Stimulated activated naive CD4-positive, alpha-beta T cell (primary cell): ENCODE results near the gene RIPOR1.
"Not testable (repeated sequence)": the region's sequence is repeated elsewhere in the genome, so short reads cannot be mapped to it uniquely, and the experiment has no call there.

Experiments used
- DNase-seq, 6 experiments: peaks; one replicate each; lab custom pipeline; 2025; lab: John Stamatoyannopoulos, UW

RIPOR1 gene

GRCh38 chr16:67528222-67528869 lies at the start of gene RIPOR1:
Gene RIPOR1, plus strand, starts transcription at chr16:67528829. Its CDS starts 9,618 bp downstream, at chr16:67538447.
- DNase-seq: peak in 4 of 6 experiments; percentile 21 to 49 (median 40)

GRCh38 chr16:67480833-67481560 lies 47.6 kb upstream of the RIPOR1 start, which contains the start of gene ATP6V0D1:
Gene ATP6V0D1, minus strand, starts transcription at chr16:67481157. Its CDS starts 71 bp downstream, at chr16:67481086.
- peak; percentile 96 to 98 (median 97) for DNase-seq

DNA sequence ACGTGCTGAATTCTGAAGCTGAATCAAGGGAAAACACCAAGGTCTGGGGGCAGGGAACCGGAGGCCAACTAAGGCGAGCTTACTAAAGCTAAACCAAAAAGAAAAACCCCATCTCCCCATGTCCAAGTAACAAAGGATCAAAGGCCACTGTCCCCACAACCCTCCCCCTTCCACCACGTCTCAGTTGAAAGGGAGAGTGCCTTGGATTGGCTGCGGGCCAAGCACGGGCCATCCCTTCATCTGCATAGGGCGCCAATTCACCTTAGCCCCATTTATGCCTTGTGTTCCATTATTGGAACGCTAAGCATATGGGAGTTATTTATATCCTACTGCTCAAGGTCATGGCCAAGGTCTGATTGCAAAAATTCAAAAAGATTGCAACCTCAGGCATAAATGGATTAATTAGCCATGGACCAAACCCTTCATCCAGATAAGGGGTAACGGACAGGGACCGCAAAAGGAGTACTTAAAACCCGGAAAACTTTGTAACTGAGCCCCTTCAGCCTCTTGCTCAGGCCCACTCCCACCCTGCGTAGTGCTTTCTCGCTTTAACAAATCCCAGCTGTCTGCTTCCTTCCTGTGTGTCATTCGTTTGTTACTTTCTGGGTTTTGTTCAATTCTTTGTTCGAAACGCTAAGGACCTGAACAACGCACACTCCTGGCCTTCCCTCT lies 46.9 kb upstream of the RIPOR1 start:
- DNase-seq: peak in 5 of 6 experiments; percentile 19 to 57 (median 37)

GRCh38 chr16:67482233-67482924 lies 46.2 kb upstream of the RIPOR1 start:
- DNase-seq: no peak

GRCh38 chr16:67483150-67483549 lies 45.5 kb upstream of the RIPOR1 start, which contains the start of gene AGRP:
Gene AGRP, minus strand, starts transcription at chr16:67483547. Its CDS starts 149 bp downstream, at chr16:67483398.
- DNase-seq: no peak

GRCh38 chr16:67483731-67484525 lies 44.7 kb upstream of the RIPOR1 start:
- DNase-seq: no peak

DNA sequence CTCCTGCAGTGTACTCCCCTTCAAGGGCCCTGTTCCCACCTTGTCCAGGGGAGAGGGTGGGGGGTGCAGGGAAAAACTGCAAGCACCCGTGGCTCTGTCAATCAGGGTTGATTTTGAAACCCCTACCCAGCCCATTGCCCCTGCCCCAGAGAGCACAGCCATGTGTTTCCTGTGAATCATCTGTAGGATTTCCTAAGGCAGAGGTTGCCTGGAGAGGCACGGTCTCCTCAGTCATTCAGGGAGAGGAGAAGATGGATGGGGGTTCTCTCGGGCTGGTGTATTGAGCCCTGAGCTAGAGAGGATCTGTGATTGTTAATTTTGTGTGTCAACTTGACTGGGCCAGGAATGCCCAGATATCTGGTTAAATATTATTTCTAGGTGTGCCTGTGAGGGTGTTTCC lies 41.8 kb upstream of the RIPOR1 start:
- DNase-seq: no peak

DNA sequence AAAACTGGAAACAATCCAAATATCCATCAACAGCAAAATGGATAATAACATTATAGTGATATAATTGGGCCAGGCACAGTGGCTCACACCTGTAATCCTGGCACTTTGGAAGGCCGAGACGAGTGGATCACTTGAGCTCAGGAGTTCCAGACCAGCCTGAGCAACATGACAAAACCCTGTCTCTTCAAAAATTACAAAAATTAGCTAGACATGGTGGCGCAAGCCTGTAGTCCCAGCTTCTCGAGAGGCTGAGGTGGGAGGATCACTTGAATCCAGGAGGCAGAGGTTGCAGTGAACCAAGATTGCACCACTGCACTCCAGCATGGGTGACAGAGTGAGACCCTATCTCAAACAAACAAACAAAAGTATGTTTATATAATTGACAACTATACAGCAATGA lies 41.1 kb upstream of the RIPOR1 start:
- DNase-seq: not testable (repeated sequence)

- no peak for DNase-seq
Observed at GRCh38 chr16:67489401-67490083, 39.1 kb upstream of the RIPOR1 start.

DNA sequence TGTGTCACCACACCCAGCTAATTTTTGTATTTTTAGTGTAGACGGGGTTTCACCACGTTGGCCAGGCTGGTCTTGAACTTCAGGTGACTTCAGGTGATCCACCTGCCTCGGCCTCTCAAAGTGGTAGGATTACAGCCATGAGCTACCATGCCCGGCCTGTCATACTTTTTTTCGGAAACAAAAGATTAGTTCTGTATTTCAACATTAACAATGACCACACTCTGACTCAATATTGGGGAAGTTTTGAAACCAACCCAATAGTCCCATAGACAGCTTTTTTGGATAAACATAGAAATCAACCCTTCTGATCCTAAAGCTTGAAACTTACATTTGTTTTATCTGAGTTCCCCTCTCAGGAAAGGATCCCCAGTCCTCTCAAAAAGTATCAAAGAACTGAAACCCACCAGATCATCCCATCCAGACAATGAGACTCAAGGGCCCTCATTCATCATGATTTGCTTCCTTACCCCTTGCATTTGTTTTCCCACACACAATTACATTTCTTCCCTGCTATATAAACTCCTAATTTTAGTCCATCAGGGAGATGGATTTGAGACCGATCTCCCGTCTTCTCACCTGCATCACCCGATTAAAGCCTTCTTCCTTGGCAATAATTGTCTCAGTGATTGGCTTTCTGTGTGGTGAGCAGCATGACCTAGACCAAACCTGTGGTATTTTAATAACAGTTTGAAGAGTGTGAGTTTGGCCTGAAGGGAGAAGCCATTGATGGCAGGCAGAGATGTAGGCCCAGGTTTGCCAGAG lies 38.1 kb upstream of the RIPOR1 start:
- no peak for DNase-seq

- DNase-seq: no peak
Observed at GRCh38 chr16:67499106-67499505, 29.5 kb upstream of the RIPOR1 start.

DNA sequence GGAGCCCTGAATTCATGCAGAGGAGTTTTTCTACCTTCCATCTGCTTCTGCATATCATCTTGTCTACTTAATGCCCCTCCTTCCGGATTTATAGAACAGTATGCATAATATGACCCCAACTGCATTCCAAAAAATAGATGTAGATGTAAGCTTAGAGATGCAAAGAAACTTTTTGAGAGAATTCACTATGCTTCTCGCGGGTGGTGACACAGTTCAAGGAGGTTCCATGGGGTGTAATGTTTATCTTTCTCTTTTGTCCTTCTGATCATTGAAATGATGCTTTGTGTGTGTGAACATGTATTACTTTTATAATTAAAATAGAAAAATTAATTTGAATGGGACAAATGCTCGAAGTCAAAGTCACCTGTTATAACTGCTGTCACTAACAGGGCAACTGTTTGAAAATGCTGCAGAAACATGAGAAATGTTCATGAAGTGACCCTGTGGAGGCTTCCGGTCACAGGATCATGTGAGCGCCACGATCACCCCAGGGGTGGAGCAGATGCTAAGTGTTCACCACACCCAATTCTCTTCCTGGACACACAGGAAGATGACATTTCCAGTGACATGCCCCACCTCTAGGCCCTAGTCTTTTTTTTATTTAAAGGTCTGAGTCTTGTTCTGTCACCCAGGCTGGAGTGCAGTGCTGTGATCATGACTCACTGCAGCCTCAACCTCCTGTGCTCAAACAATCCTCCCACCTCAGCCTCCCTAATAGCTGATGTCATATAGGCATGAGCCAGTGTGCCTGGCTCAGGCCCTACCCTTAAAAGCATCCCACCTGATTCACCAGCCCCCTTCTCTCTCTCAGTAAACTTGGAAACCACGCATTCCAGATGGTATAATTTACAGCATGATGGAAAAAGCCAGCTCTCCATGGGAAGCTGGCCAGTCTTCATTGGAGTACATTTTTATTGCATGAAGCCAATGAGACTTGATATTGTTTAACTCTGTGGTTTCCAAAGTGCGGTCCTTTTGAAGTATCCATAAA lies 24.3 kb upstream of the RIPOR1 start:
- peak in 3 of 6 experiments; percentile 30 to 41 (median 31) for DNase-seq

DNA sequence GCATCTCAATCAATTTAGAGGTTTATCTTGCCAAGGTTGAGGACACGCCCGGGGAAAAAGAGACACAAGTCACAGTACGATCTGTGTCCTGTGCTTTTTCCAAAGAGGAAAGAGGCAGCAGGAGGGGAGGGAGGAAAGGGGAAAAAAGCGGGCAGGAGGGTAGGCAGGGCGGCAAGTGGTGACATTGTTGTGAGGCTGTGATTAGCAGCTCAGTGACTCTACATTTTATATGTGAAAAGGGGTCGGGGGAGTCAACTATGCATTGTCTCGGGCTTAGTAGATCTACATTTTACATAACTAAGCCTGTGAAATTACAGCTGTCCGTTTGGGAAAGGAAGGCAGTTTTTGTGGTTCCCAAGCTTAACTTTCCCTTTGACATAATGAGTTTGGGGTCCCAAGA lies 22.2 kb upstream of the RIPOR1 start:
- no peak for DNase-seq

GRCh38 chr16:67509016-67509415 lies 19.6 kb upstream of the RIPOR1 start:
- DNase-seq: peak in 5 of 6 experiments; percentile 13 to 47 (median 26)

GRCh38 chr16:67513892-67514291 lies 14.7 kb upstream of the RIPOR1 start:
- not testable (repeated sequence) for DNase-seq

DNA sequence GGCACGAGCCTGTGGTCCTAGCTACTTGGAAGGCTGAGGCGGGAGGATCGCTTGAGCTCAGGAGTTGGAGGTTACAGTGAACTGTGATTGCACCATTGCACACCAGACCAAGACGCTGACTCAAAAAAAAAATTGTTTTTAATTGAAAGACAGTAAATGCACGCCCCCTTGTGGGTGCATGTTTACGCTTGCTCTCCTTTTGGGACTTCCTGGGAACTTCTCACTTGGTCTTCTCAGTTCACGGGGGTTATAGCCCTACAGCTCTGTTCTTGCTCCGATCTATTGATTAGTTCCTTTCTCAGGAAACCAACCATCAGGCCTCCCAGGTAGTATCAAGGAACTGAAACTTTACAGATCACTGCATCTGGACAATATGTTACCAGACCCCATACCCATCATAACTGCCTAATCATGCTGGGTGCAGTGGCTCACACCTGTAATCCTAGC lies 14.2 kb upstream of the RIPOR1 start:
- DNase-seq: peak; percentile 57 to 84 (median 73)

GRCh38 chr16:67516296-67517154 lies 12.1 kb upstream of the RIPOR1 start:
- no peak for DNase-seq

DNA sequence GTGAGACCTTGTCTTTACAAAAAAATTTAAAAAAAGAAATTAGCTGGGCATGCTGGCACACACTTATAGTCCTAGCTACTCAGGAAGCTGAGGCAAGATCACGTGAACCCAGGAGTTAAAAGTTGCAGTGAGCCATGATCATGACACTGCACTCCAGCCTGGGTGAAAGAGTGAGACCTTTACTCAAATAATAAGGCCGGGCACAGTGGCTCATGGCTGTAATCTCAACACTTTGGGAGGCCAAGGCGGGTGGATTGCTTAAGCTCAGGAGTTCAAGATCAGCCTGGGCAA lies 11.5 kb upstream of the RIPOR1 start:
- DNase-seq: no peak
